Psoas muscle (tissue), 8 donors: Measurements from ENCODE around the gene CA10. TPM values are rescaled to one million over a fixed set of nuclear protein-coding genes. Genes with fewer than 3 reads are reported as not detected.

Experiments used
- ATAC-seq, 4 donors: fragments of 200-7000 bp; cut with Tn5 transposase; one replicate each; pipeline ENCODE4 v1.9.1; 2020; ENCODE audit warnings: moderate library complexity in 3 of 4, mild to moderate bottlenecking in 2 of 4
- DNase-seq, 2 donors: peaks; one replicate each; pipeline ENCODE4 v3.0.0-alpha.2; 2020
- H3K27ac ChIP-seq: fragments of 200-600 bp; one replicate; pipeline ENCODE4 v1.8.0; 2022
- H3K27me3 ChIP-seq, 3 donors: fragments of 200-600 bp in 1 of 3; one replicate each; pipeline versions ENCODE4 v1.6.1 to v1.8.0; 2013 to 2022; ENCODE audit warnings: low read length in 2 of 3, mild to moderate bottlenecking in 2 of 3, moderate library complexity in 1 of 3; ENCODE audit not compliant: insufficient read depth in 3 of 3
- H3K36me3 ChIP-seq, 2 donors: fragments of 200-600 bp in 1 of 2; one replicate each; pipeline versions ENCODE4 v1.6.1 to v1.8.0; 2013 to 2022; ENCODE audit warnings: low read depth in 1 of 2, mild to moderate bottlenecking in 1 of 2, moderate library complexity in 1 of 2; ENCODE audit not compliant: insufficient read depth in 1 of 2
- H3K4me1 ChIP-seq: fragments of 200-600 bp; one replicate; pipeline ENCODE4 v1.8.0; 2022
- H3K4me3 ChIP-seq: fragments of 200-600 bp; one replicate; pipeline ENCODE4 v1.8.0; 2022; ENCODE audit warnings: mild to moderate bottlenecking
- H3K9me3 ChIP-seq: fragments of 200-600 bp; one replicate; pipeline ENCODE4 v1.8.0; 2022
- CTCF ChIP-seq: fragments of 200-600 bp; IDR thresholded peaks from one replicate; pipeline ENCODE4 v1.8.0; 2022; ENCODE audit warnings: antibody characterized with exemption
- WGBS, 3 donors: extraction: QIAGEN DNeasy Blood & Tissue Kit; methylation state at CpG; one replicate each; pipeline versions ENCODE4 v1.1.6 to v1.1.7; 2013; 5-methylcytosine and 5-hydroxymethylcytosine counted together
- intact Hi-C, 2 donors: fragments of 100-400 bp; cut with DNase I; formaldehyde crosslinking; loops; one replicate each; pipeline versions ENCODE4 v1.11.0 to v1.14.2; 2022
- polyA plus RNA-seq, 3 donors: library from polyadenylated mRNA; stranded (reverse); fragments of 200-250 nt; gene quantifications; one replicate each; pipeline ENCODE4 v1.2.3, GENCODE V29; 2013
- total RNA-seq, 4 donors: library from RNA; stranded (reverse); fragmentation: NEBNext Ultra II Directional in 2 of 4; extraction: Animal tissue kit (Norgen Biotek cat#: 25700) in 2 of 4; gene quantifications; one replicate each; pipeline versions ENCODE4 v1.2.1 to v1.2.4, GENCODE V29; 2021 to 2023
- donor health status: healthy with polysubstance abuse.
- donor health status: DM: no; HTN: no; CAD: no; lungs with moderate emphysema.
- donor health status: Bipolar disorder and iron deficiency.
- donor health status: healthy.
- donor health status: DM: yes; HTN: yes; CAD: no.
- donor health status: DM: no; HTN: no; CAD: no.
- donor health status: DM: no; HTN: no; CAD: no.
- donor health status: DM: yes; HTN: yes; CAD: no.

CA10 gene
- total and polyA plus RNA-seq, 7 donors: 0.03 to 0.04 TPM; not detected in 5

GRCh38 chr17:51724043-51724580 is 434.4 kb downstream of the CA10 start:
- 65 to 83% (median 82%) methylated on average over 1 of the region's 1 CpG for WGBS, 3 donors
- no peak overlapping the region for H3K4me3 ChIP-seq

GRCh38 chr17:51722994-51723393 is 435.5 kb downstream of the CA10 start:
- H3K27me3 ChIP-seq: no peaks in the 10 kb centered on the region

More at GRCh38 chr17:51724043-51724580, 434.4 kb downstream of the CA10 start:
- no peak for ATAC-seq
- no peak overlapping the region for H3K27ac ChIP-seq
- TF ChIP-seq CTCF: no peak
- no peaks in the 10 kb centered on the region for H3K9me3 ChIP-seq
- intact Hi-C loops: no loop called here
- no peaks in the 10 kb centered on the region for H3K36me3 ChIP-seq
- H3K4me1 ChIP-seq: no peaks in the 10 kb centered on the region
- no peaks in the 10 kb centered on the region for H3K27me3 ChIP-seq
- no peak for DNase-seq

GRCh38 chr17:51721730-51722129 is 436.8 kb downstream of the CA10 start:
- H3K27me3 ChIP-seq: no peaks in the 10 kb centered on the region
- 88 to 95% (median 93%) methylated on average over 5 of the region's 5 CpGs for WGBS, 3 donors
- H3K27ac ChIP-seq: no peak overlapping the region
- TF ChIP-seq CTCF: no peak
- no peaks in the 10 kb centered on the region for H3K4me1 ChIP-seq
- intact Hi-C loops: no loop called here
- no peaks in the 10 kb centered on the region for H3K9me3 ChIP-seq
- H3K4me3 ChIP-seq: no peak overlapping the region
- ATAC-seq (no peak), DNase-seq (no peak)
- H3K36me3 ChIP-seq: no peaks in the 10 kb centered on the region

More at GRCh38 chr17:51722994-51723393, 435.5 kb downstream of the CA10 start:
- intact Hi-C loops: no loop called here
- Histone ChIP-seq H3K36me3 (no peaks in the 10 kb centered on the region), H3K4me3 (no peak overlapping the region), H3K9me3 (no peaks in the 10 kb centered on the region), H3K27ac (no peak overlapping the region), H3K4me1 (no peaks in the 10 kb centered on the region)
- DNase-seq (no peak), ATAC-seq (no peak)
- no peak for TF ChIP-seq CTCF
- WGBS, 3 donors: 92 to 98% (median 97%) methylated on average over 1 of the region's 1 CpG

GRCh38 chr17:51720439-51720838 is 438.1 kb downstream of the CA10 start:
- no peaks in the 10 kb centered on the region for H3K27me3 ChIP-seq
- H3K4me3 ChIP-seq: no peak overlapping the region
- intact Hi-C loops: no loop called here
- no peak overlapping the region for H3K27ac ChIP-seq
- H3K4me1 ChIP-seq: no peaks in the 10 kb centered on the region
- H3K36me3 ChIP-seq: no peaks in the 10 kb centered on the region
- ATAC-seq: no peak
- no peak for TF ChIP-seq CTCF
- H3K9me3 ChIP-seq: no peaks in the 10 kb centered on the region
- no peak for DNase-seq

GRCh38 chr17:51718983-51719382 is 439.5 kb downstream of the CA10 start:
- Histone ChIP-seq H3K9me3 (no peaks in the 10 kb centered on the region), H3K27me3 (no peaks in the 10 kb centered on the region), H3K36me3 (no peaks in the 10 kb centered on the region), H3K4me1 (no peaks in the 10 kb centered on the region), H3K4me3 (no peak overlapping the region), H3K27ac (no peak overlapping the region)
- WGBS, 3 donors: 38 to 43% (median 38%) methylated on average over 3 of the region's 3 CpGs
- no peak for TF ChIP-seq CTCF
- ATAC-seq: no peak
- intact Hi-C loops: no loop called here
- DNase-seq: no peak
